Type B pancreatic cell (in vitro differentiated cells): ENCODE measurements around the gene EGFR. TPM values are rescaled to one million over a fixed set of nuclear protein-coding genes. Genes with fewer than 3 reads are reported as not detected.

Experiments
- DNase-seq: peaks from one replicate; pipeline ENCODE4 v3.0.0; 2021; ENCODE audit warnings: mixed read lengths; ENCODE audit not compliant: unreplicated experiment; ENCODE audit errors: extremely low spot score
- H3K27ac Mint-ChIP-seq: 2 replicates; pipeline ENCODE4 v1.8.0; 2021; ENCODE audit warnings: mild to moderate bottlenecking, mixed read lengths
- H3K27me3 Mint-ChIP-seq: 2 replicates; pipeline ENCODE4 v1.8.0; 2021; ENCODE audit warnings: mixed read lengths
- H3K36me3 Mint-ChIP-seq: 2 replicates; pipeline ENCODE4 v1.8.0; 2021; ENCODE audit warnings: mixed read lengths
- H3K4me1 Mint-ChIP-seq: one replicate; pipeline ENCODE4 v1.8.0; 2021; ENCODE audit warnings: mixed read lengths; ENCODE audit not compliant: unreplicated experiment
- H3K4me3 Mint-ChIP-seq: 2 replicates; pipeline ENCODE4 v1.8.0; 2021; ENCODE audit warnings: mild to moderate bottlenecking, mixed read lengths
- H3K9me3 Mint-ChIP-seq: 2 replicates; pipeline ENCODE4 v1.8.0; 2021; ENCODE audit warnings: mixed read lengths
- total RNA-seq: library from RNA; stranded (reverse); gene quantifications from 2 replicates; pipeline ENCODE4 v1.2.1, GENCODE V29; 2021; ENCODE audit warnings: low replicate concordance
- TF ChIP-seq, protein P1 (sequence below): fragments of 200-600 bp; sonication (generic); conservative IDR thresholded peaks from 2 replicates; pipeline ENCODE4 v1.5.0; 2021; ENCODE audit warnings: antibody characterized with exemption, mild to moderate bottlenecking

Gene EGFR
- total RNA-seq, 1 donor from 2014 or later: 44.6 TPM

DNA sequence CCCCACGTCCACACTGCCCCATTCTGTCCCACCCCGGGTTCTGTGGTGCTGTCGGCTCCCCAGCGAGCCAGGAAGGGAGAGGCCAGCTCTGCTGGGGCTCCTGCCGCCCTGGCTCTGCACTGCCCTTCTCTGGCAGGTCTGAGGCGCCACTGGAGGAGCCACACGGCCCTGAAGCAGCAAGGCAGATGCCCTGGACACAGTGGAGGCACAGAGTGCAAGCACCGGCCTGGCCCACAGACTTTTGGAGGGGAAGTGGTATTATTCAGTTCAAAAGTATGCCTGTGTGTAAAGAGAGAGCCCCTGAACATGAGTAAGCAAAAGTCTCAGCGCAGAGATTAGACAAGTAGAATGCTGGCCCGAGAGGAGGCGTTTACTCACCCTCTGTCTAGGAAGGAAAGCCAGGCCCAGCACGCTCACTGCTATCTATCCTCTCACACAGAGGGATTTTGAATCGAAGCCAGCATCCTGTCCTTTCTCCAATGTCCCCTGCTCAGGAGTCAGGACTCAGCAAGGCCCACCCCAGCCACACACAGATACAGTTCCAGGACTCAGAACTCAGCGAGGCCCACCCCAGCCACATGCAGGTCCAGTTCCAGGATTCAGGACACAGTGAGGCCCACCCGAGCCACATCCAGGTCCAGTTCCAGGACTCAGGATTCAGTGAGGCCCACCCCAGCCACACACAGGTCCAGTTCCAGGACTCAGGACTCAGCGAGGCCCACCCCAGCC lies 115.0 kb downstream of the EGFR start:
- Mint-ChIP-seq H3K36me3 (peaks cover 10% of the 10 kb centered on the region), H3K9me3 (no peaks in the 10 kb centered on the region), H3K4me3 (no peak overlapping the region), H3K27ac (no peak overlapping the region), H3K27me3 (no peaks in the 10 kb centered on the region), H3K4me1 (peaks cover 28% of the 10 kb centered on the region)
- TF ChIP-seq, protein P1, sequence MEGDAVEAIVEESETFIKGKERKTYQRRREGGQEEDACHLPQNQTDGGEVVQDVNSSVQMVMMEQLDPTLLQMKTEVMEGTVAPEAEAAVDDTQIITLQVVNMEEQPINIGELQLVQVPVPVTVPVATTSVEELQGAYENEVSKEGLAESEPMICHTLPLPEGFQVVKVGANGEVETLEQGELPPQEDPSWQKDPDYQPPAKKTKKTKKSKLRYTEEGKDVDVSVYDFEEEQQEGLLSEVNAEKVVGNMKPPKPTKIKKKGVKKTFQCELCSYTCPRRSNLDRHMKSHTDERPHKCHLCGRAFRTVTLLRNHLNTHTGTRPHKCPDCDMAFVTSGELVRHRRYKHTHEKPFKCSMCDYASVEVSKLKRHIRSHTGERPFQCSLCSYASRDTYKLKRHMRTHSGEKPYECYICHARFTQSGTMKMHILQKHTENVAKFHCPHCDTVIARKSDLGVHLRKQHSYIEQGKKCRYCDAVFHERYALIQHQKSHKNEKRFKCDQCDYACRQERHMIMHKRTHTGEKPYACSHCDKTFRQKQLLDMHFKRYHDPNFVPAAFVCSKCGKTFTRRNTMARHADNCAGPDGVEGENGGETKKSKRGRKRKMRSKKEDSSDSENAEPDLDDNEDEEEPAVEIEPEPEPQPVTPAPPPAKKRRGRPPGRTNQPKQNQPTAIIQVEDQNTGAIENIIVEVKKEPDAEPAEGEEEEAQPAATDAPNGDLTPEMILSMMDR: no peak
- no peak for DNase-seq

DNA sequence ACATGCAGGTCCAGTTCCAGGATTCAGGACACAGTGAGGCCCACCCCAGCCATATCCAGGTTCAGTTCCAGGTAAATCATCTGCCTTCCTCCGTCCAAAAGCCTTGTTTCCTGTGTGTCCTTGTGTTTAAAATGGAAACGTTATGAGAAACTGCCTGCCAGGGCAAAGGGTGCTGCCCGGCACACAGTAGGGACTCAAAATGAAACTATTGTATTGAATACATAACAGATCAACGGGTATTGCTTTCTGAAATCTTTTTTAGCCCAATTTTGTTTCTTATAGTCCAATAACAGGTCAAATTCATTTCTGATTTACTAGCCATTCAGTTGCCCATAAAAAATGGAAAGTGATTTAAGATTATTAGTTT lies 115.5 kb downstream of the EGFR start:
- H3K4me1 Mint-ChIP-seq: peaks cover 22% of the 10 kb centered on the region
- H3K9me3 Mint-ChIP-seq: no peaks in the 10 kb centered on the region
- DNase-seq: no peak
- peaks cover 10% of the 10 kb centered on the region for H3K36me3 Mint-ChIP-seq
- H3K27me3 Mint-ChIP-seq: no peaks in the 10 kb centered on the region
- H3K4me3 Mint-ChIP-seq: no peak overlapping the region
- no peak overlapping the region for H3K27ac Mint-ChIP-seq
- TF ChIP-seq, protein P1: no peak

DNA sequence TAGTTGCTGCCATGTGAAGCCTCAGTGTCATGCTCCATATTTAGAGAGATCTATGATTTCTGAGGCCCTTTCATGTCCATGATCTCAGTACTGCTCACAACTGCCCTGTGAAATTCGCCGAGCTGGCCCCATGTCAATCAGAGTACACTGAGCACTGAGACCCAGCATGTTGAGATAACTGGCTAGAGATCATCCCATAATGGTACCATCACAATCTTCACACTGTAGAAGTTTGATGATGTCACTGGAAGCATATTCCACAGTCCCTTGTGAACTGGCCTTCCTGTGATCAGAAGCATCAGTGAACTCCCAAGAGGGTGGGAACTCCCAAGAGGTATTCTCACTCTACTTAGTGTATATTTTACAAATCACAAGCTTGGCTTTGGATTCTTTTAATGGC lies 116.0 kb downstream of the EGFR start:
- peaks cover 10% of the 10 kb centered on the region for H3K36me3 Mint-ChIP-seq
- no peak overlapping the region for H3K27ac Mint-ChIP-seq
- no peak for DNase-seq
- no peaks in the 10 kb centered on the region for H3K27me3 Mint-ChIP-seq
- TF ChIP-seq, protein P1: no peak
- no peaks in the 10 kb centered on the region for H3K9me3 Mint-ChIP-seq
- H3K4me3 Mint-ChIP-seq: no peak overlapping the region
- peaks cover 18% of the 10 kb centered on the region for H3K4me1 Mint-ChIP-seq

DNA sequence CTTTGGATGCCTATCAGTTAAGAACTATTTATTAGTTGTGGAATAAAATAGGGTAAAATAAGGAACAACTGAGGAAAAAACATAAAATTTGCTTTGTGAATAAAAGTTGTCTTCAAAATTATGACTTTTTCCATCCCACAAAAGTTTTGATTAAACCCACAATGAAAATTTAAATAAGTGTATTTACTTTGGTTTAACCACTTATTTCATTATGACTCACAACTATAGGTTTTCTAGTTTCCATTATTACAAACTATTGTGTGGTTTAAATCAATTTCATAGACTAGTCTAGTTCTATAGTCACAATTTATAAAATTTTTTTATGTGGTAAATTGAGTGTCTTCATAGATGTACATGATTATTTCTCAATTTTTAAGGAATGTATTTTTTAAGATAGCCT lies 116.6 kb downstream of the EGFR start:
- Mint-ChIP-seq H3K27ac (no peak overlapping the region), H3K36me3 (peaks cover 10% of the 10 kb centered on the region), H3K9me3 (no peaks in the 10 kb centered on the region), H3K4me1 (peaks cover 11% of the 10 kb centered on the region), H3K27me3 (no peaks in the 10 kb centered on the region), H3K4me3 (no peak overlapping the region)
- no peak for DNase-seq
- TF ChIP-seq, protein P1: no peak

DNA sequence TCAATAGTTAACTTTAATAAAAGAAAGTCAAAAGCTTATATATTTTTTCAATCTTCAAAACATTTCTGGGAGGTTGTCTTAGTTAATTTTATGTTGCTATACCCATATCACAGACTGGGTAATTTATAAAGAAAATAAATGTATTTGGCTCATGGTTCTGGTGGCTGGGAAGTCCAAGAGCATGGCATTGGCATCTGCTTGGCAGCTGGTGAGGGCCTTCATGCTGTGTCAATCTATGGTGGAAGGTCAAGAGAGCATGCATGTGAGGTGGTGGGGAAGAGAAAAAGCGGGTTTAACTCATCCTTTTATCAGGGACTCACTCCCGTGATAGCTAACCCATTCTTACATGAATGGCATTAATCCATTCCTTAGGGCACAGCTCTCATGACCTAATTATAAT lies 119.8 kb downstream of the EGFR start:
- Mint-ChIP-seq H3K27me3 (no peaks in the 10 kb centered on the region), H3K27ac (no peak overlapping the region), H3K9me3 (no peaks in the 10 kb centered on the region), H3K4me1 (no peaks in the 10 kb centered on the region), H3K36me3 (peaks cover 22% of the 10 kb centered on the region), H3K4me3 (no peak overlapping the region)
- no peak for DNase-seq
- TF ChIP-seq, protein P1: no peak
